SHP77 treated with DMSO at 0.1 percent for 48 hours (cell line): ENCODE measurements around the gene THAP10.

Experiments
- DNase-seq: peaks from one replicate; lab custom pipeline; 2025; lab: John Stamatoyannopoulos, UW

Gene THAP10

DNA sequence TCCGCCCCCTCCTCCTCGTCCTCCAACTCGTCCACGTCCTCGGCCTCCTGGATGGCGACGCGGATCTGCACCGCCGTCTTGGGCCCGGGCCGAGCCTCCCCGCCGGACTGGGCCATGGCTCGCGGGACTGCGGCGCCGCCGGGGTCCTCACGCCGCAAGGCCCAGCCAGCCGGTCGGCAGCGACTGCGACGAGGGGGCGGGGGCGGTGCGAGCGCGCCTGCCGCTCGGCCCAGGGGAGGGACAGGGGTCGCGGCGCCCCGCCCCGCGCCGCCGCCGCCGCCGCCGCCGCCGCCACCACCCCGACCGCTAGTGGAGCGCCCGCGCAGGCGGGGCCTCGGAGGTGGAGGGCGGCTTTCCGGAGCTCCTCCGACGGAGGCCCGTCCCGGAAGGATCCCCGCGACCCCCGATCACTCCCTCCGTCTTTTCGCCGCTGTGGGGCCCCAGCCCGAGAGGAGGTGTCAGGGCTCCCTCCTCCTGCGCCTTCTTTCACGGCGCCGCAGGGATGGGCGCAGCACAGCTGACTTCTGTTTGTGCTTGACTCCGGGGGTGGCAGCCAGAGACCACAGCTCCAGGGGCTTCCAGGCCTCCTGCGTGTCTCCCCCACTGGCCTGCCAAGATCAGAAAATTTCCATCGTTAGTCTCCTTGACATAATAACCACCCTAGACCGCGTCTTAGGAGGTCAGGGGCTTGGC lies 38.1 kb downstream of the THAP10 start, which contains the start of gene LARP6:
TSS of gene LARP6 (minus strand) at position 185 of the 693 bp plus-strand sequence. CDS start at position 116, 69 bp downstream.
- no peak for DNase-seq

GRCh38 chr15:70853318-70853972 lies 38.8 kb downstream of the THAP10 start:
- DNase-seq, result no peak

GRCh38 chr15:70852501-70853317 lies 39.5 kb downstream of the THAP10 start:
- DNase-seq, result no peak

- DNase-seq, result no peak
Measured at GRCh38 chr15:70851889-70852288, 40.3 kb downstream of the THAP10 start.

DNA sequence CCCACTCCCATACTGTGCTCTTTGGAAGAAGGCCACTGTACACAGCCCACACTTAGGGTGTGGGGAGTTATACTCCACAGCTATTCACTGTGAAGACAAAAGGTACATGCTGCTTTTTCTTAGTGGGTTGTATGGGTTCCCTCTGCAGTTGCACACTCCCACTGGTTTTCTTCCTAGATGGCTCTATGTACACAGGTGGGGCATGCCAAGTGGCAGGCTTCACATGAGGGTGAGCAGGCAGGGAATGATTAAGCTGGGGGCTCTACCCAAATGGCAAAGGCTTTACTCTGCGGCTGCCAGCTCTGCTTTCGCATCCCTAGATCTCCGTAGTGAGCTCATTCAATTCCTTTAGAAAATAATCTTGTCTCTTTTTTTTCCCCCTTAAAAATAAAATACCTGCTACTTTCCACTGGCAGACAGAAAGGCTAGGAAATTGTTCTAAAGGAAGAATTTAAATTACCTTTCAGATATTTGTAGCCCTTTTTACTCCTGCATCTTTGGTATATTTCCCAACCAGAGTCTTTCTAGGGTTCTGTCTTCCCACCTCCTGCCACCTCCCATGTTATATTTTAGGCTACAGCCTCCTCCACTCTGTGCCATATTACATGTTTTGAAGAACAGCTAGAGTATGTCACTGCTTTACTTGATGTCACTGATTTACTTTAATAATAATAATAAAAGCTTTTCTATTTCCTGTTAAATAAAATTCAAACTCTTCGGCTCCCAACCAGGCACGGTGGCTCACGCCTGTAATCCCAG lies 46.5 kb downstream of the THAP10 start:
- DNase-seq, result no peak

GRCh38 chr15:70837476-70837875 lies 54.8 kb downstream of the THAP10 start:
- no peak for DNase-seq

DNA sequence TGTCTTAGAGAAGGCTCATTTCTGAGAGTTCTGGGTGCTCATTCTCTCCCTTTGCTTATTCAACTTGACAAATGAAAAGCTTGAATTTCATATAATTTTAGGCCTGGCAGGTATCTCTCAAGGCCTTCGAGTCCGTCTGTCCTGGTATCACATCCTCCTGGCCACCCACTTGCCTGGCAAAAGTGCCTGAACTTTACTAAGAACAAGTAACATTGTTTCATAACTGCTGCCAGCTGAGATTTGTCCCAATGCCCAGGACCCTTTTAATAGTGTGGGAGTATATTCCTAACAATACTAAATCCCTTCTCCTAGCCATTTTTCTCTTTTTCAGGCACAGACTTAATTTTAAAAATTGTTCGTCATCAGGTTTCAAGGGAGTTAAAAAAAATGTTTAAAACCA lies 56.4 kb downstream of the THAP10 start:
- no peak for DNase-seq

GRCh38 chr15:70835415-70835814 lies 56.8 kb downstream of the THAP10 start:
- DNase-seq, result no peak

GRCh38 chr15:70834999-70835398 lies 57.2 kb downstream of the THAP10 start:
- no peak for DNase-seq

DNA sequence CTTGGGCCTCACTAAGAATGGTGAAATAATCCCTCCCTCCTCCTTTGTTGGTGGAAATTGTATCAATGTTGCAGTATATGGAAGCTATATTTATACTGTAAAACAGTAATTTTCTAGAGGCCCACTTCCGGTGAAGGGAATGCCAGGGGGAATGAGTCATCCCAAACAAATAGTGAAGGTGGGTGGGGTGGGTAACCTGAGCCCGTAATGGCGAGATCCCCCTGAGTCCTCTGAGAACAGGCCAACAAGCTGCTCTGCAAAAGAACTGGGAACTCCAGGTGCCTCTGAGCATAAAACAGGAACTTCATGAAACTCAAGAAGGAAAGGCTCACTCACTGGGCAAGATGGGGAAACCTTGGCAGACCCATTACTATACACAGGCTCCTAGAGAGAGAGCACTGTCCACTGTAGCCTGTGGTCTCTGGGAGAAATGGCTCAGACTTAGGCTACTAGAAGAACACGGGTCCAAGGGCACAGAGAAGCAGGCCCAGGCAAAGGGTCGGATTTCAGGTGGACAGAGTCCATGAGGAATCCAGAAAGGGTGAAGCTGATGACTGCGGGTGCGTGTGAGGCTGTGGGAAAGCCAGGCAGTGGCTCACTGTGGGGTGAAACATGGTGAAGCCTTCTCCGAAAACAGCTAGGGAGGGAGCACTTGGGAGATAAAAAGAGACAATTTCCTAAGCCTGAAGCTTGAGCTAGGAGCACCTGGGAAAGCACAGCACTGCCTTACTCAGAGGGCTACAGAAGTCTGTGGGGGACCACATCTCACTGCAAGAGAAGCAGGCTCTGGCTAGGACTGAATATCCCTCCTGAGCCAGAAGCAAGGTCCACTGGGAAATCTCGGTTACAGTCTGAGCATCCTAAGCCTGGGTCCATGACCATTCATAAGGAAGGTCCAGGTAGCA lies 58.1 kb downstream of the THAP10 start:
- peak; percentile 14 for DNase-seq

DNA sequence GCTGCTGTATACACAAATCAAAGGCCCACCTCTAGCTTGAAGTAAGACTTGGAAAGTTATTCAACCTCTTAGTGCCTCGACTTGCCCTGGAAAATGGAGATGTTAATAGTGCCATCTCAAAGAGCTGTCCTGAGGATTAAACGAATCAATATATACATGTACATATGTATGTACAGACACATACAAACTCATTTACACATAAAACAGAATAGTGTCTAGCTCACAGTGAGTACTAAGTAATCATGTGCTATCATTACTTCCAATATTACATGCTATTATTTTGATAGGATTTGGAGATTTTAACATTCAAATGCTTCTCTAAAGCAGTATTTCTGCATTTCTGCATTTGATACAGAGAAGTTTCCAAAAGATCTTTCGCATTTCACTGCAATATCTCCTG lies 58.8 kb downstream of the THAP10 start:
- no peak for DNase-seq

GRCh38 chr15:70832176-70832575 lies 60.1 kb downstream of the THAP10 start:
- no peak for DNase-seq
